Measurements from ENCODE around the gene PEX14. TPM values are rescaled to one million over a fixed set of nuclear protein-coding genes. Genes with fewer than 3 reads are reported as not detected.

The PEX14 gene
- total and polyA plus RNA-seq, 2 experiments from 2014 or later, result 17.6 to 19.6 TPM

DNA sequence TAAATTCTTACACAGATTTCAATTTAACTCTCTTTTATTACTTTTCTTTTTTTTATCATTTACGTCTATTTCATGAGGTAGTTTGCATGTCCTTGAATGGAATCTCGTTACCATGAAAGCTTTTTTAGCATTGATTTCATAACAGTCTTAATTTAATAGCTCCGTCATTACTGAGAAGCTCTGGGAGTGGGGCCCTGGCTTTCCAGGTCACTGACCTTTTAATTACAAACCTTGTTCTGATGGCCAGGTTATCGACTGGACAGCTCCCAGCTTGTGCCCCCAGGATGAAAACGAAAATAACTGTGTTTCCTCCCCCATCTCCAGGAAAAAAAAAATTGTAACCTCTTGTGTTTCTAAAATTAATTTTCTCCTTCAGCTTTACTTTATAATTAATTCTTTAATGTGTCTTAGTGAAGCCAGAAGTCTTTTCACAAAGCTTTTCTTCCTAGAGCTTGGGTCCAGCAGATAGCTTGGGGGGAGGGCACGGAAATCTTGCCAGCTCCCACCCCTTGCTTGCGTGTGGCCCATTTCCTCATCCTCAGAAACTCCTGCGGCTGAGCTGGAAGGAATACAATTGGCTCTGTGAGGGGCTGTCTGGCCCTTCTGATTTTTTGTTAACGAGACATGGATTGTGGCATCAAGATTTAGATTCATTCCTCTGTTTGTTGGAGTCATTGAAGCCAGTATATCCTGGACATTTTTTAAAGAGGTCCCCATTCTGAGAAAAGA is 65.7 kb downstream of the PEX14 start:
- peaks cover 12% of the 10 kb centered on the region for H3F3A ChIP-seq (replicated peaks; ENCODE audit: low read depth)
- TF ChIP-seq ZNF331 (CRISPR knock-in tag; IDR thresholded peaks at IDR 0.05; ENCODE audit: low read depth) (no peak), ETS1 (IDR thresholded peaks at IDR 0.05) (no peak), EZH2phosphoT487 (IDR thresholded peaks at IDR 0.05; ENCODE audit: unreplicated experiment) (no peak), ZNF114 (CRISPR knock-in tag; IDR thresholded peaks at IDR 0.05) (no peak), REST (IDR thresholded peaks at IDR 0.05; ENCODE audit: unreplicated experiment) (no peak), POLR2AphosphoS5 (IDR thresholded peaks at IDR 0.05; ENCODE audit: low read depth) (no peak), EZH2 (IDR thresholded peaks at IDR 0.05; ENCODE audit: low read depth, unreplicated experiment) (no peak), JUNB (IDR thresholded peaks at IDR 0.05; ENCODE audit: unreplicated experiment) (no peak)
- TF ChIP-seq, protein P1, sequence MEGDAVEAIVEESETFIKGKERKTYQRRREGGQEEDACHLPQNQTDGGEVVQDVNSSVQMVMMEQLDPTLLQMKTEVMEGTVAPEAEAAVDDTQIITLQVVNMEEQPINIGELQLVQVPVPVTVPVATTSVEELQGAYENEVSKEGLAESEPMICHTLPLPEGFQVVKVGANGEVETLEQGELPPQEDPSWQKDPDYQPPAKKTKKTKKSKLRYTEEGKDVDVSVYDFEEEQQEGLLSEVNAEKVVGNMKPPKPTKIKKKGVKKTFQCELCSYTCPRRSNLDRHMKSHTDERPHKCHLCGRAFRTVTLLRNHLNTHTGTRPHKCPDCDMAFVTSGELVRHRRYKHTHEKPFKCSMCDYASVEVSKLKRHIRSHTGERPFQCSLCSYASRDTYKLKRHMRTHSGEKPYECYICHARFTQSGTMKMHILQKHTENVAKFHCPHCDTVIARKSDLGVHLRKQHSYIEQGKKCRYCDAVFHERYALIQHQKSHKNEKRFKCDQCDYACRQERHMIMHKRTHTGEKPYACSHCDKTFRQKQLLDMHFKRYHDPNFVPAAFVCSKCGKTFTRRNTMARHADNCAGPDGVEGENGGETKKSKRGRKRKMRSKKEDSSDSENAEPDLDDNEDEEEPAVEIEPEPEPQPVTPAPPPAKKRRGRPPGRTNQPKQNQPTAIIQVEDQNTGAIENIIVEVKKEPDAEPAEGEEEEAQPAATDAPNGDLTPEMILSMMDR (conservative IDR thresholded peaks at IDR 0.05; ENCODE audit: low read depth in 2 of 2), result no peak
- H3K4me3 ChIP-seq, result peak overlapping the region; percentile 22; the same call in 1 of the 2 replicates
- no peak overlapping the region for H3K4me3 Mint-ChIP-seq
- no peaks in the 10 kb centered on the region; the same call in 1 of the 2 replicates for H3K36me3 ChIP-seq (ENCODE audit: insufficient read depth)
- H3K4me2 ChIP-seq, result peak overlapping the region; percentile 65
- H3K27ac Mint-ChIP-seq, result no peak overlapping the region
- DNase-seq (ENCODE audit: low spot score) (no peak), ATAC-seq (peak; percentile 34)
- H3K36me3 Mint-ChIP-seq (ENCODE audit: low read depth), result 0 out of 3 replicates have a peak, but pooled peaks cover 4% of the 10 kb centered on the region
- peak overlapping the region; percentile 80; the same call in 1 of the 2 replicates for H3K27ac ChIP-seq (ENCODE audit: low read depth)
- peaks cover 7% of the 10 kb centered on the region for H3K27me3 Mint-ChIP-seq (ENCODE audit: insufficient read depth, low read depth, poor library complexity)
- no peaks in the 10 kb centered on the region for H3K27me3 ChIP-seq (ENCODE audit: insufficient read depth)
- no peaks in the 10 kb centered on the region for H3K9me3 Mint-ChIP-seq
- H3K79me2 ChIP-seq (replicated peaks; ENCODE audit: insufficient read depth), result peaks cover under 1% of the 10 kb centered on the region
- peaks cover 39% of the 10 kb centered on the region for H3K4me1 Mint-ChIP-seq
- H3K9me2 ChIP-seq (ENCODE audit: insufficient read depth), result no peaks in the 10 kb centered on the region
- H3K4me1 ChIP-seq (ENCODE audit: insufficient read depth), result peaks cover 37% of the 10 kb centered on the region
- H2AFZ ChIP-seq, result no peak overlapping the region
- peaks cover 11% of the 10 kb centered on the region for H4K20me1 ChIP-seq (replicated peaks; ENCODE audit: insufficient read depth)

All from GM23338 (cell line).